ENCODE measurements around the gene ESYT1. TPM values are rescaled to one million over a fixed set of nuclear protein-coding genes. Genes with fewer than 3 reads are reported as not detected.

ESYT1 gene
- total and polyA plus RNA-seq, 9 of the 15 experiments (the other 6 are each of a cell fraction or from before 2014, with no cell fraction given): 132 to 420 (median 164) TPM

- no peak for TF ChIP-seq ZNF518B (CRISPR knock-in tag; IDR thresholded peaks at IDR 0.05)
- no peak for TF ChIP-seq CAMTA2 (CRISPR knock-in tag; conservative IDR thresholded peaks at IDR 0.05)
- TF ChIP-seq MYC (IDR thresholded peaks at IDR 0.05; ENCODE audit: low read depth, low read length): no peak
- no peak for TF ChIP-seq MYC (CRISPR knock-in tag; IDR thresholded peaks at IDR 0.05; ENCODE audit: borderline replicate concordance, low read depth)
- TF ChIP-seq HMBOX1 (IDR thresholded peaks at IDR 0.05): peak; percentile 53
- TF ChIP-seq CREB3L1 (IDR thresholded peaks at IDR 0.05; ENCODE audit: borderline replicate concordance, low read depth): no peak
- TF ChIP-seq ZNF586 (CRISPR knock-in tag; conservative IDR thresholded peaks at IDR 0.05): no peak
- no peak for TF ChIP-seq PHF20 (IDR thresholded peaks at IDR 0.05; ENCODE audit: partially characterized antibody)
- no peak for TF ChIP-seq ZNF408 (CRISPR knock-in tag; IDR thresholded peaks at IDR 0.05; ENCODE audit: low read depth)
- TF ChIP-seq ZNF398 (CRISPR knock-in tag; IDR thresholded peaks at IDR 0.05): no peak
- TF ChIP-seq RFX7 (CRISPR knock-in tag; IDR thresholded peaks at IDR 0.05): no peak
- TF ChIP-seq RBM17 (IDR thresholded peaks at IDR 0.05; ENCODE audit: borderline replicate concordance, low read depth, low read length): no peak
- 0 out of 4 replicates have a peak, but pooled peaks of 1 of the 2 experiments have one; percentile 32 for TF ChIP-seq ARNT (IDR thresholded peaks at IDR 0.05)
- TF ChIP-seq ZNF3 (CRISPR knock-in tag; IDR thresholded peaks at IDR 0.05): no peak; the same call in 1 of the 2 replicates
Measured at GRCh38 chr12:56151672-56152131, 23.6 kb downstream of the ESYT1 start (continued).

All from K562 (cell line).